Glutamatergic neuron (in vitro differentiated cells): ENCODE results near the gene DCTPP1. TPM values are rescaled to one million over a fixed set of nuclear protein-coding genes. Genes with fewer than 3 reads are reported as not detected.

Source experiments
- DNase-seq: peaks from one replicate; pipeline ENCODE4 v3.0.0; 2022
- H3K27ac Mint-ChIP-seq: one replicate; pipeline ENCODE4 v1.8.0; 2020; ENCODE audit warnings: mild to moderate bottlenecking, mixed read lengths, inconsistent platforms; ENCODE audit not compliant: unreplicated experiment
- H3K27me3 Mint-ChIP-seq: one replicate; pipeline ENCODE4 v1.8.0; 2020; ENCODE audit warnings: mild to moderate bottlenecking, moderate library complexity, mixed read lengths, inconsistent platforms; ENCODE audit not compliant: unreplicated experiment
- H3K36me3 Mint-ChIP-seq: one replicate; pipeline ENCODE4 v1.8.0; 2020; ENCODE audit warnings: mild to moderate bottlenecking, mixed read lengths, inconsistent platforms; ENCODE audit not compliant: unreplicated experiment
- H3K4me1 Mint-ChIP-seq: one replicate; pipeline ENCODE4 v1.8.0; 2020; ENCODE audit warnings: mild to moderate bottlenecking, low read depth, mixed read lengths, inconsistent platforms; ENCODE audit not compliant: unreplicated experiment
- H3K4me3 Mint-ChIP-seq: one replicate; pipeline ENCODE4 v1.8.0; 2020; ENCODE audit warnings: mild to moderate bottlenecking, mixed read lengths, inconsistent platforms; ENCODE audit not compliant: unreplicated experiment
- H3K9me3 Mint-ChIP-seq: one replicate; pipeline ENCODE4 v1.8.0; 2020; ENCODE audit warnings: mild to moderate bottlenecking, moderate library complexity, mixed read lengths, inconsistent platforms; ENCODE audit not compliant: unreplicated experiment
- CTCF ChIP-seq: fragments of 200-600 bp; sonication (generic); IDR thresholded peaks from one replicate; pipeline ENCODE4 v1.5.0; 2021; ENCODE audit not compliant: partially characterized antibody, unreplicated experiment
- total RNA-seq: library from RNA; stranded (reverse); fragmentation: NEBNext Ultra II Directional; extraction: Animal tissue kit (Norgen Biotek cat#: 25700); gene quantifications from one replicate; pipeline ENCODE4 v1.2.1, GENCODE V29; 2021; ENCODE audit not compliant: unreplicated experiment

The DCTPP1 gene
- total RNA-seq, 1 donor from 2014 or later: 37.6 TPM

GRCh38 chr16:30437511-30438046 lies 7.7 kb upstream of the DCTPP1 start:
- no peak for DNase-seq
- H3K4me3 Mint-ChIP-seq: no peak overlapping the region

GRCh38 chr16:30434852-30435251 lies 5.0 kb upstream of the DCTPP1 start:
- H3K4me1 Mint-ChIP-seq: no peaks in the 10 kb centered on the region
- H3K9me3 Mint-ChIP-seq: peaks cover 2% of the 10 kb centered on the region
- no peak for DNase-seq
- peak overlapping the region; percentile 64 for H3K27ac Mint-ChIP-seq
- H3K27me3 Mint-ChIP-seq: peaks cover 9% of the 10 kb centered on the region
- peaks cover 4% of the 10 kb centered on the region for H3K36me3 Mint-ChIP-seq
- no peak for TF ChIP-seq CTCF
- H3K4me3 Mint-ChIP-seq: no peak overlapping the region

More at GRCh38 chr16:30437511-30438046, 7.7 kb upstream of the DCTPP1 start:
- Mint-ChIP-seq H3K36me3 (peaks cover 4% of the 10 kb centered on the region), H3K27me3 (peaks cover 11% of the 10 kb centered on the region), H3K4me1 (no peaks in the 10 kb centered on the region), H3K27ac (peak overlapping the region; percentile 57), H3K9me3 (peaks cover 6% of the 10 kb centered on the region)
- no peak for TF ChIP-seq CTCF

GRCh38 chr16:30430428-30430970 lies 669 bp upstream of the DCTPP1 start:
- Mint-ChIP-seq H3K9me3 (peaks cover 2% of the 10 kb centered on the region), H3K27ac (no peak overlapping the region), H3K36me3 (peaks cover 4% of the 10 kb centered on the region), H3K4me1 (peaks cover 2% of the 10 kb centered on the region), H3K27me3 (peaks cover 6% of the 10 kb centered on the region), H3K4me3 (no peak overlapping the region)
- peak; percentile 49 for TF ChIP-seq CTCF
- peak; percentile 26 for DNase-seq

- TF ChIP-seq CTCF: no peak
- Mint-ChIP-seq H3K4me3 (no peak overlapping the region), H3K4me1 (peaks cover 2% of the 10 kb centered on the region), H3K9me3 (peaks cover 2% of the 10 kb centered on the region), H3K36me3 (peaks cover 4% of the 10 kb centered on the region), H3K27ac (no peak overlapping the region), H3K27me3 (peaks cover 3% of the 10 kb centered on the region)
- no peak for DNase-seq
Observed at GRCh38 chr16:30429418-30429677, 482 bp downstream of the DCTPP1 start.

GRCh38 chr16:30428055-30428454 lies 1.8 kb downstream of the DCTPP1 start:
- Mint-ChIP-seq H3K36me3 (no peaks in the 10 kb centered on the region), H3K4me1 (peaks cover 2% of the 10 kb centered on the region), H3K27ac (no peak overlapping the region), H3K9me3 (no peaks in the 10 kb centered on the region), H3K27me3 (peaks cover 1% of the 10 kb centered on the region), H3K4me3 (peak overlapping the region; percentile 17)
- TF ChIP-seq CTCF: no peak
- no peak for DNase-seq
